Endothelial cell of umbilical vein (primary cell): ENCODE results near the gene PRPF40A. TPM values are rescaled to one million over a fixed set of nuclear protein-coding genes. Genes with fewer than 3 reads are reported as not detected.
"Not testable (repeated sequence)": the region's sequence is repeated elsewhere in the genome, so short reads cannot be mapped to it uniquely, and the experiment has no call there.

Experiments
- BruUV-seq: library from RNA; stranded (reverse); fragments of 400-500 nt; replicated peaks from 2 replicates; lab custom pipeline; 2021; lab: Mats Ljungman, UMichigan
- CTCF ChIA-PET: fragments of 300-600, 350-600 bp; sonication (Branson Sonifier 250); formaldehyde crosslinking; loops from one replicate; lab custom pipeline; 2021; ENCODE audit warnings: antibody characterized with exemption, inconsistent platforms; lab: Charles Lee
- POLR2A ChIA-PET: fragments of 300-600, 350-600 bp; sonication (Branson Sonifier 250); formaldehyde crosslinking; loops from one replicate; lab custom pipeline; 2021; ENCODE audit warnings: antibody characterized with exemption, inconsistent platforms; lab: Charles Lee
- DNase-seq: peaks from one replicate; pipeline ENCODE4 v3.0.0-alpha.2; 2011; ENCODE audit warnings: low read depth, low spot score
- FAIRE-seq: peaks from 2 replicates; lab custom pipeline; 2011; peaks lifted over from hg19 to GRCh38; lab: Jason Lieb, UNC
- H2AFZ ChIP-seq: 2 replicates; pipeline ENCODE4 v1.6.0; 2012; ENCODE audit warnings: low read depth, low read length, control low read depth, inconsistent platforms
- H3K27ac ChIP-seq: 2 replicates; pipeline ENCODE4 v1.5.1; 2011; ENCODE audit warnings: low read depth, mild to moderate bottlenecking, control low read depth, low read length, moderate library complexity; ENCODE audit not compliant: insufficient read depth
- H3K27me3 ChIP-seq, 2 experiments: 2 replicates each; pipeline versions ENCODE4 v1.6.0 to v1.6.1; 2011; ENCODE audit warnings: low read length in 2 of 2, mixed read lengths in 1 of 2; ENCODE audit not compliant: control insufficient read depth in 2 of 2, insufficient read depth in 2 of 2
- H3K36me3 ChIP-seq, 2 experiments: 2 replicates in 1 of 2; 3 replicates in 1 of 2; pipeline ENCODE4 v1.5.1; 2011; ENCODE audit warnings: low read length in 2 of 2, mild to moderate bottlenecking in 1 of 2, moderate library complexity in 1 of 2; ENCODE audit not compliant: control insufficient read depth in 2 of 2, insufficient read depth in 2 of 2; ENCODE audit errors: extremely low read depth in 1 of 2
- H3K4me1 ChIP-seq: 3 replicates; pipeline ENCODE4 v1.5.1; 2011; ENCODE audit warnings: mild to moderate bottlenecking, low read length; ENCODE audit not compliant: control insufficient read depth, insufficient read depth; ENCODE audit errors: extremely low read depth
- H3K4me2 ChIP-seq: 2 replicates; pipeline ENCODE4 v1.6.1; 2011; ENCODE audit warnings: low read length, control low read depth, mixed read lengths; ENCODE audit not compliant: insufficient read depth
- H3K4me3 ChIP-seq, 3 experiments: fragments of 200-600 bp in 1 of 3; sonication (generic), shearing (Covaris generic) in 1 of 3; replicated peaks in 1 of 3; 2 replicates each; pipeline ENCODE4 v1.5.1; 2011 to 2016; ENCODE audit warnings: control low read depth in 3 of 3, low read length in 3 of 3, mild to moderate bottlenecking in 2 of 3, inconsistent platforms in 1 of 3, low read depth in 1 of 3, moderate library complexity in 1 of 3; ENCODE audit not compliant: insufficient read depth in 1 of 3
- H3K79me2 ChIP-seq: 2 replicates; pipeline ENCODE4 v1.6.0; 2012; ENCODE audit warnings: low read length, inconsistent platforms; ENCODE audit not compliant: control insufficient read depth, insufficient read depth
- H3K9ac ChIP-seq: replicated peaks from 2 replicates; pipeline ENCODE3; 2011; ENCODE audit warnings: low read length, control low read depth; ENCODE audit not compliant: insufficient read depth; ENCODE audit errors: extremely low read depth
- H3K9me1 ChIP-seq: replicated peaks from 3 replicates; pipeline ENCODE4 v1.6.0; 2011; ENCODE audit warnings: mild to moderate bottlenecking, low read length; ENCODE audit not compliant: control insufficient read depth, insufficient read depth; ENCODE audit errors: extremely low read depth
- H3K9me3 ChIP-seq: replicated peaks from 2 replicates; pipeline ENCODE4 v1.5.1; 2012; ENCODE audit warnings: low read length, inconsistent platforms; ENCODE audit not compliant: control insufficient read depth, insufficient read depth
- H4K20me1 ChIP-seq: replicated peaks from 2 replicates; pipeline ENCODE3; 2011; ENCODE audit warnings: mild to moderate bottlenecking, low read length; ENCODE audit not compliant: control insufficient read depth, insufficient read depth; ENCODE audit errors: extremely low read depth
- CTCF ChIP-seq, 2 donors: IDR thresholded peaks; 1 replicate in 1 of 2; 2 replicates in 1 of 2; pipeline ENCODE4 v1.5.1; 2011; ENCODE audit warnings: low read length in 2 of 2, mild to moderate bottlenecking in 2 of 2, moderate library complexity in 2 of 2, control low read depth in 1 of 2, inconsistent platforms in 1 of 2, low read depth in 1 of 2; ENCODE audit not compliant: insufficient read depth in 1 of 2; ENCODE audit errors: extremely low read depth in 1 of 2
- EZH2 ChIP-seq: IDR thresholded peaks from 2 replicates; pipeline ENCODE4 v1.6.1; 2012; ENCODE audit warnings: borderline replicate concordance, low read depth, mild to moderate bottlenecking, moderate library complexity, low read length, inconsistent platforms; ENCODE audit not compliant: severe bottlenecking
- FOS ChIP-seq: IDR thresholded peaks from 2 replicates; pipeline ENCODE4 v1.6.1; 2011; ENCODE audit warnings: mild to moderate bottlenecking, low read length, moderate library complexity, borderline replicate concordance; ENCODE audit not compliant: insufficient read depth
- GATA2 ChIP-seq: IDR thresholded peaks from 2 replicates; pipeline ENCODE4 v1.7.0; 2011; ENCODE audit warnings: low read depth, mild to moderate bottlenecking, moderate library complexity, mixed read lengths, low read length; ENCODE audit not compliant: insufficient read length, insufficient read depth
- JUN ChIP-seq: IDR thresholded peaks from 2 replicates; pipeline ENCODE4 v1.6.1; 2011; ENCODE audit warnings: borderline replicate concordance, low read depth; ENCODE audit not compliant: insufficient read length, insufficient read depth
- MAX ChIP-seq: IDR thresholded peaks from 2 replicates; pipeline ENCODE4 v1.6.1; 2011; ENCODE audit not compliant: insufficient read depth, insufficient read length
- MYC ChIP-seq: IDR thresholded peaks from one replicate; pipeline ENCODE4 v1.6.1; 2011; ENCODE audit warnings: mild to moderate bottlenecking, low read depth, low read length
- POLR2A ChIP-seq: IDR thresholded peaks from 2 replicates; pipeline ENCODE4 v1.6.1; 2012; ENCODE audit warnings: low read depth, mild to moderate bottlenecking, control low read depth, low read length
- POLR2AphosphoS5 ChIP-seq: IDR thresholded peaks from 2 replicates; pipeline ENCODE4 v1.6.1; 2012; ENCODE audit warnings: low read depth, mild to moderate bottlenecking, control low read depth, low read length, moderate library complexity; ENCODE audit not compliant: insufficient read depth
- dilution Hi-C: fragments of 300-500 bp; cut with MboI; formaldehyde crosslinking; loops from one replicate; pipeline ENCODE4 v1.15.0; 2019; ENCODE audit warnings: low sequenced_read_pairs; ENCODE audit not compliant: extremely low pct_ligation_motif_present
- intact Hi-C: fragments of 100-400 bp; cut with micrococcal nuclease; formaldehyde crosslinking; loops from one replicate; pipeline ENCODE4 v1.10.0; 2022
- polyA plus RNA-seq, 4 experiments: library from polyadenylated mRNA; depleted of rRNA in 3 of 4; stranded (reverse) in 3 of 4; unstranded in 1 of 4; fragments of >200 nt; gene quantifications; 2 replicates each; pipeline versions ENCODE4 v1.2.1 to v1.2.3, GENCODE V29; 2011 to 2012; ENCODE audit warnings: missing spikeins in 1 of 4
- total RNA-seq: library from RNA; stranded (reverse); gene quantifications from 2 replicates; pipeline ENCODE4 v1.2.3, GENCODE V29; 2021

Gene PRPF40A
- total and polyA plus RNA-seq, 2 donors (not counting 3 experiments of a cell fraction or from before 2014, with no cell fraction given): 58.2 to 123 TPM

- BruUV-seq: no TSS peak
- Histone ChIP-seq H3K27me3 (no peaks in the 10 kb centered on the region), H3K36me3 (peaks cover 0 to 2% of the 10 kb centered on the region in 2 experiments), H3K9ac (no peak overlapping the region), H3K9me1 (no peaks in the 10 kb centered on the region), H3K4me3 (no peak overlapping the region), H3K4me2 (no peak overlapping the region), H3K79me2 (no peaks in the 10 kb centered on the region), H3K9me3 (no peaks in the 10 kb centered on the region), H2AFZ (no peak overlapping the region), H3K27ac (no peak overlapping the region), H3K4me1 (no peaks in the 10 kb centered on the region), H4K20me1 (no peaks in the 10 kb centered on the region)
- ChIA-PET CTCF (no interaction called here), POLR2A (no interaction called here)
- no peak for DNase-seq
- dilution Hi-C loops (no loop called here), intact Hi-C loops (no loop called here)
- no peak for FAIRE-seq
- TF ChIP-seq MAX (no peak), CTCF (IDR thresholded peaks at IDR 0.05; ENCODE audit: extremely low read depth in 1 of 2, insufficient read depth in 1 of 2, low read depth in 1 of 2, low read length in 2 of 2) (no peak), EZH2 (no peak), GATA2 (no peak), FOS (no peak), POLR2AphosphoS5 (no peak), MYC (no peak), POLR2A (no peak), JUN (no peak)
These were observed 46.4 kb upstream of the PRPF40A start for GRCh38 chr2:152763651-152764050.

GRCh38 chr2:152763208-152763607 is 45.9 kb upstream of the PRPF40A start:
- BruUV-seq, CTCF ChIA-PET, H3K27me3 ChIP-seq, dilution Hi-C loops, DNase-seq, H3K9me1 ChIP-seq, H3K4me3 ChIP-seq, POLR2A ChIA-PET, H3K4me2 ChIP-seq, H2AFZ ChIP-seq, H3K27ac ChIP-seq, H4K20me1 ChIP-seq, FAIRE-seq, H3K36me3 ChIP-seq, H3K4me1 ChIP-seq, H3K9ac ChIP-seq, intact Hi-C loops, H3K9me3 ChIP-seq, H3K79me2 ChIP-seq: not testable (repeated sequence)
